HuH-7.5 (cell line): Measurements from ENCODE around the gene FMO5.
"Not testable (repeated sequence)": the region's sequence is repeated elsewhere in the genome, so short reads cannot be mapped to it uniquely, and the experiment has no call there.

Source experiments
- DNase-seq: peaks from one replicate; pipeline ENCODE4 v3.0.0; 2011; ENCODE audit warnings: low spot score

FMO5 gene

GRCh38 chr1:147204080-147204479 is 21.1 kb downstream of the FMO5 start:
- DNase-seq: no peak

GRCh38 chr1:147202576-147202975 is 22.6 kb downstream of the FMO5 start:
- DNase-seq: no peak

DNA sequence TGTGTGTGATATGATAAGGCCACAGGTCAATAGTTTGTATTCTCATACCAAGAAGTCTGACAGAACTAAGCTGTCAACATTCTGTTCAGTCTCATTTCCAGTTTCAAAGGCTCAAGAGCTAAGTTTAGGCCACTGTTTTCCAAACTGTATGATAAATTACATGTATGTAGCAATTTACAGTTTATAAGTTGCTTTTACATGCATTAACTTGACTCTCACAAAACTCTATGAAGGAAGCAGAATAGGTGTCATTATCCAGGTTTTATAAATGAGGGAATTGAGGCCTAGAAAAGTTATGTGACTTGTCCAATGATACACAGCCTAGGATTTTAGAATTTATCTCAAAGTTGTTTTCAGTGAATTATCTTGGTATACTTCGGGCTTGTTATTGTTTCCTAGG is 23.4 kb downstream of the FMO5 start:
- no peak for DNase-seq

DNA sequence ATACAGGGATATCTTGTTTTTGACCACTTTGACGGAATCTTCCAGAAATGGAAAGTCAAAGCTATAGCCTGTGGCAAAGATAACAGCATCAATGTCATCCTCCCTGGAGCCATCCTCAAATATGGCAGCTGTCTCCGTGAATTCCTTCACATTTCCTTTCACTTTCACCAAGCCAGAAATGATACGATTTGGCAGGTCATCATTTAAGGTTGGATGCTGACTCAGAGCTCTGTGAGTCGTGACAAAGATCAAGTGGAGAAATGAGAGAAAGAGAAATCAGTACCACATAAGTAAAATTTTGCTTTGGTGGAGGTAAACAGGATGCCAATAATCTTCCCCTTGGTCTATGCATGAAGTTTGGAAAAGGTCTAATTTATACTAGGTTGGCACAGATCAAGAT is 23.9 kb downstream of the FMO5 start:
- no peak for DNase-seq

- DNase-seq: not testable (repeated sequence)
Measured at GRCh38 chr1:147197324-147197723, 27.8 kb downstream of the FMO5 start.

DNA sequence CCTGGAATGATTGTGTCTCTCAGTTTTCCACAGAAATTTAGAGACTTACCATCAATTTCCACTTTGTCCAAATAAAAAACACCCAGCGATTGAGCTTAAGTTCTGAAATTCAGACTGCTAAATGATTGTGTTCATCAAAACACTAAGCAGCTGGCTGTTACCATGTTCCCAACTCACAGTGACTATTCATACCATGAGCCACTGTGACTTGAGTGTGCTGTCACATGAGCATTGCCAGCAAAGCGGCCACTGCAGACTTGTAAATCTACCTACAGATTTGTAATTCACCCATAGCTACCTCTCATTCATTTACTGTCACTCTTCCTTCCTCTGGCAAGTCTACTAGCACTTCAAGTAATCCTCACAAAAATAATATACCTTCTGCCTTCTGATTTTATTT is 35.6 kb downstream of the FMO5 start:
- no peak for DNase-seq

- no peak for DNase-seq
Measured at GRCh38 chr1:147185432-147185831, 39.7 kb downstream of the FMO5 start.

DNA sequence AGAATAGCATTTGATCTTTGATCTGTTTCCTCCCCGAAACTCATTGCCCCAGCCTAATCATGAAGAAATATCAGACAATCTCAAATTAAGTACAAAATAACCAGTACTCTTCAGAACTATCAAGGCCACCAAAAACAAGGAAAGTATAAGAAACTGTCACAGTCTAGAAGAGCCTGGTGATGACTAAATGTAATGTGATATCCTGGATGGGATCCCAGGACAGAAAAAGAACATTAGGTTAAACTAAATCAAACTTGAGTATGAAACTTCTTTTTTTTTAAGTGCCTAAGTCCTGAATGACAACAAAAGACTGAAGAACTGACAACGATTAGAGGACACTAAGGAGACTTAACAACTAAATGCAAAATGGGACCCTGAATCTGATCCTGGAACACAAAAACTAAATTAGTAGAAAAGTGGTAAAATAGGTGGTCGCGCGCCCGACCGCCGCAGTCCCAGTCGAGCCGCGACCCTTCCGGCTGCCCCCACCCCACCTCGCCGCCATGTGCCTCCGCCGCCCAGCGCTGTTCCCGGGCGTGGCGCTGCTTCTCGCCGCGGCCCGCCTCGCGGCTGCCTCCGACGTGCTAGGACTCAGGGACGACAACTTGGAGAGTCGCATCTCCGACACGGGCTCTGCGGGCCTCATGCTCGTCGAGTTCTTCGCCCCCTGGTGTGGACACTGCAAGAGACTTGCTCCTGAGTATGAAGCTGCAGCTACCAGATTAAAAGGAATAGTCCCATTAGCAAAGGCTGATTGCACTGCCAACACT is 47.3 kb downstream of the FMO5 start:
- no peak for DNase-seq

GRCh38 chr1:147172168-147173016 is 52.7 kb downstream of the FMO5 start, which contains the start of gene PRKAB2:
PRKAB2 (minus strand) TSS chr1:147172470; CDS start chr1:147172144, 326 bp downstream.
- peak; percentile 91 for DNase-seq

DNA sequence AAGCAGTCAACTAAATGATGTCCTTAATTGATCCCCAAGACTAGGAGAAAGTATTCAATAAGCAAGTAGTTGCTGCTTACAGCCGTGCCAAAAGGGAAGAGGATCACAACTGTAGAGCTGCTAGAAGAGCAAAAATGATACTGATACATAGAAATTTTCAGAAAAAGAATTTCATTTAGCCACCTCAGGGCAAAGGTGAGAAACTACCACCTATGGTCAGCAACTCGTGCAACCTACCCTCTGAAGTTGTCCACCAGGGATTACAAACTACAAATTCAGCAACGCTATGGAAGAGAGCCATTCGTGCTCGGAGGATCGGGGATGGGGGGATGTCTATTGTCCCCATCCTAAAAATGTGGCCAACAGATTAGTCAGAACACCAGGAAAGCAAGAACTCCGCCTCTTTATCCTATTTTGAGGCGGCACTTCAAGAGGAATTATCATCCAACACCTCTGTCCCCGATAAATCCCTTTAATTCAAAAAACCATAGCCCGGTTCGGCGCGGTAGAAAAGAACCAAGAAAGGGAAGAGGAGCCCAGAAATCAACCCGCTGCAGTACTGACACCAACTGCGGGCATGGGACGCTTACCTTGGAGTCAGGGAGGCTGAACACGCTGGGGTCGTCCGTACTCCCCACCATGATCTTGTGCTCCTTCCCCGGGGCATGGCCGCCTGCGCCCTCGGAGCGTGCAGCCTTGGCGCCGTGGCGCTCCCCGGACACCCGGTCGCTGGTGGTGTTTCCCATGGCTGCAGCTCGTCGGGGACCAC is 53.6 kb downstream of the FMO5 start:
- no peak for DNase-seq

- DNase-seq: no peak
Measured at GRCh38 chr1:147169840-147170674, 55.1 kb downstream of the FMO5 start.

DNA sequence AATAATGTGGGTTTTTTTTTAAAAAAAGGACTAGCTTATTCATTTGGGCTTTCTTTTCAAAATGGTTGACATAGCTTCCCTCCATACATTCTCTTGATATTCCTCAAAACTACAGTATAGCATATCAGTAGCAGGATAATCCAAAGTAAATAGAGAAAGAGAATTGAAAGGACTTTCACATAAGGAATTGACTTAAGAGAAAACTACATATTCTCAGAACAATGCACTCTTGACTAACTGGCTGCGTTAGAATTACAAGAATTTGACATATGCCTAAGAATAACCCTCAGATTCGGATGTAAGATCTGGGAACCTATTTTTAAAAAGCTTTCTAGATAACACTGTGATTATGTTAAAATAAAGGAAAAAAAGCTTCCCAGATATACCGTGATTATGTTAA is 56.0 kb downstream of the FMO5 start:
- DNase-seq: no peak

DNA sequence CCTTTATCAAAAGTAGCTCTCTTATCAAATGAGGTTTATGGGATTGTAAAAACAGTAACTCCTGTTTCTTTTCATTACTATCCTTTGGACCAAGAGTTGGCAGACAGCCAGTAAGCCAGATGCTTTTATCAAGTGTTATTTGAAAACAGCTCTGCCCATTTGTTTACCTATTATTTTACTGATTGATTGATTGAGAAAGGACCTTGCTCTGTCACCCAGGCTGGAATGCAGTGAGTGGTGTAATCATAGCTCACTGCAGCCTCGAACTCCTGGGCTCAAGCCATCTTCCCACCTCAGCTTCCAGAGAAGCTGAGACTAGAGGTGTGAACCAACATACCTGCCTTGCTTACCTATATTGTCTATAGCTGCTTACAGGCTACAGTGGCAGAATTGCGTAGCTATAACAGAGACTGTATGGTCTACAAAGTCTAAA is 56.5 kb downstream of the FMO5 start:
- DNase-seq: no peak

GRCh38 chr1:147167365-147167764 is 57.8 kb downstream of the FMO5 start:
- DNase-seq: no peak

GRCh38 chr1:147163019-147163418 is 62.1 kb downstream of the FMO5 start:
- no peak for DNase-seq

DNA sequence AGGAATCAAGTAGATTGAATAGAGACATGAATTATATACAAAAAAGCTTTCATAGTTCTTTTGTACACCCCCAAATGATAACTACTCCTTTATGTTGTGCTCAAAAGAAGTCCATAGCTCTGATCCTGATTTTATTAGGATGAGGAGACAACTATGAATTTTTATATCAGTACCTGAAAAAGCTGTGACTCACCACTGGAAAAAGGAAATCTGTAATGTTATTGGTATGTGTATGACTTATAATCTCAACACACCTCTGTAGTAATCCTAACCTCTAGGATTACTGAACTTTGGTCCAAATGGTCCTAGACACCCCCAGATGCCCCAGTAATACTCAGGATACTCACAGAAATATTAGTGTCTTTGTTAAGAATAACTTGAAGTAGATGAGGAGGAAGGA is 63.0 kb downstream of the FMO5 start:
- no peak for DNase-seq

GRCh38 chr1:147157116-147157515 is 68.0 kb downstream of the FMO5 start:
- DNase-seq: not testable (repeated sequence)

GRCh38 chr1:147156642-147157041 is 68.5 kb downstream of the FMO5 start:
- no peak for DNase-seq

DNA sequence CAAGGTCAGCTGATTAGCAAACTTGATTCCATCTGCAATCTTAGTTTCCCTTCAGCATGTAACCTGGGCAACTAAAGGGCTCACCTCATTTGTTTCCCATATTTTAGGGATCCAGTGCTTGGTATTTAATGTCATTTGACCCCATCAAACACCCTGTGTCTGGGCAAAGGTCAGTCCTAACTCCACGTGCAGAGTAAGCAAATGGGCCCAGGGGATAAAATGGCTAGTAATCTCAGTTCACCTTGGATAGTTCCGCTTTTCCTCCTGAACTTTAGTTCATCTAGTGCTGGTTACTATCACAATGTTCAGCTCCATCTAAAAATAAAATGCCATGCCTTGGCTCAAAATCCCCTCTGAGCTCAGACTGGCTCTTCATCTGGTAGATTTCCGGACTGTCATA is 72.4 kb downstream of the FMO5 start:
- no peak for DNase-seq

DNA sequence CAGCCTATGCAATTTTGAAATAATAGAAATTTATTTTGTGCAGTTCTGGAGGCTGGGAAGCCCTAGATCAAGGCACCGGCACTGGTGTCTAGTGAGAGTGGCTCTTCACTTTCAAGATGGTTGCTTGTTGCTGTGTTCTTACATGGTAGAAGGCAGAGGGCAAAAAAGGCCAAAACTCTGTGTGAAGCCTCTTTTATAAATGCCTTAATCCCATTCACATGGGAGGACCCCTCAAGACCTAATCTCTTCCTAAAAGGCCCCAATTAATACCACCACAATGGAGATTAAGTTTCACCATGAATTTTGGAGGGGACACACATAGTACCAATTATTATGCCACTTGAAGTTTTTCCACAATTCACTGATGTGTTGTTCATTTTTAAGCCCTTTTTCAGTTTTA is 73.9 kb downstream of the FMO5 start:
- DNase-seq: no peak

DNA sequence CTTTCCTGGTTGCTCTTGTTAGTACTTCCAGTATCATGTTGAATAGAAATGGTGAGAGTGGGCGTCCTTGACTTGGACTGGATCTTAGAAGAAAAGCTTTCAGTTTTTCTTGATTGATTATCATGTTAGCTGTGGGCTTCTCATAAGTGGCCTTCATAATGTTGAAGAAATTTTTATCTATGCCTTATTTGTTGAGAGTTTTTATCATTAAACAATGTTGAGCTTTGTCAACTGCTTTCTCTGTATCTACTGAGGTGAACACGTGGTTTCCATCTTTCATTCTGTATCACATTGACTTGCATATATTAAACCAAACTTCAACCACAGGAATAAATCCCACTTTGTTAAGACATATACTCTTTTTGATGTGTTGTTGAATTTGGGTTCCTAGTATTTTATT is 82.3 kb downstream of the FMO5 start:
- no peak for DNase-seq
